Hypothalamus (tissue), 51 donors: Measurements from ENCODE around the gene TNS3.

Experiments used
- DNase-seq, 51 donors: peaks; one replicate each; lab custom pipeline; 2025; lab: John Stamatoyannopoulos, UW

Gene TNS3

DNA sequence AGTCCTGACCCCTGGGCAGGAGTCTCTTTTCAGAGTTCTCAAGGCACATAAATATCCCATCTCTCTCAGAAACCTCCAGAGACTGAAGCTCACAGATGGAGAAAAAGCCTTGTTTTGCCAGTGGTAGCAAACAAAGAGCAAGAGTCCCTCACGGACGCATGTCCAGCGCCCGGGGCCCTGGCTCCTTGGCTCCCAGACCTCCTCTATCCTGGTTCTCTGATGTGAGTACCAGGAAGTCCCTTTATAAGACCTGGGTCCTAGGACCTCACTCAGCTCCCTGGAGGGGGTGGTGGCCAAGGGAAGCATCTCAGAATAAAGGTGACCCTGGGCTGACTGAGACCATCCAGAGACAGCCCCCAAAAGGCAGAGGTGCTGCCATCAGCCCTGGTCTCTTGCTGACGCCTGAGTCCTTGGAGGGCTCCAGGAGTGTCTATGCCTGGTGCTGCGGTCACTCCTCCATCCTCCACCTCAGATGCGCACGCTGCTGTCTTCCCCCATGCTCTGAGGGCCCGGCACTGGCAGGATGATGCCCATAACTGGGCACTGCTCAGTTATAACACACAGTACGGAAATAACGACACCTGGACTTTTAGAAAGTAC lies 221.5 kb downstream of the TNS3 start:
- DNase-seq: no peak

DNA sequence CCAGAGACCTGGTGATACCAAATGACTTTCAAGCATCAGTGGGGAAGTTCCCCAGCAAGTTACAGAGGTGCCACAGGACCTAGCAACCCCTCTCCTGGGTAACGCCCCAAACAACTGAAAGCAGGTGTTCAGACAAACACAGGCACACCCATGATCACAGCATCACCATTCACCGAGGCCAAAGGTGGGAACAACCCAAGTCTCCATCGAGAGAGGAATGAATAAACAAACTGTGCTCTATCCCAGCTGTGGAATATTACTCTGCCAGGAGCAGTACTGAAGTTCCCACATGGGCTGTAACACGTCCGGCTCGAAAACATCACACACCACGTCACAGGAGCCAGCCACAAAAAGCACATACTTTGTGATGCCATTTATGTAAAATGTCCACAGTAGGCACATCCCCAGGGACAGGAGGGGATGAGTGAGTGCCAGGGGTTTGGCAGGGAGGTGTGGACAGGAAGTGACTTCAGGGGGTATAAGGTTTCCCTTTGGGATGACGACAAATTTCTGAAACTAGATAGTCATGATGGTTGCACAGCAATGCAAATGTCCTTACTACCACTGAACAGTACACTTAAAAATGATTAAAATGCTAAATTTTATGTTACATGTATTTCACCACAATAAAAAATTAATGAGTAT lies 222.8 kb downstream of the TNS3 start:
- no peak for DNase-seq

DNA sequence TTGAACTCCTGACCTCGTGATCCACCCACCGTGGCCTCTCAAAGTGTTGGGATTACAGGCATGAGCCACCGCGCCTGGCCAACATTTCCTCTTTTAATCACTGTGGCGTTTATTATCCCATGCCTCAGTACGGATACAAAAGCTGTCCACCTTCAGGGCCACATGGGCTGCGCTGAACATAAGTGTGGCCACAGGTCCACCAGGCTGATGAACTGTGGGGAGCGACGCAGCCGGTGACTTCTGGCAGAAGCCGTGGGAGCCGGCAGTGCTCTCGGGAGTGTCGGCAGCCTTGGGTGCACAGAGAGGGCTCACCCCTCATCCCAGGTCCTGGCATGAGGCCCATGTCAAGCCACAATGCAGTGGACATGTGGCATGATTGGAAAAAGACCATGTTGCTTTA lies 223.6 kb downstream of the TNS3 start:
- no peak for DNase-seq

DNA sequence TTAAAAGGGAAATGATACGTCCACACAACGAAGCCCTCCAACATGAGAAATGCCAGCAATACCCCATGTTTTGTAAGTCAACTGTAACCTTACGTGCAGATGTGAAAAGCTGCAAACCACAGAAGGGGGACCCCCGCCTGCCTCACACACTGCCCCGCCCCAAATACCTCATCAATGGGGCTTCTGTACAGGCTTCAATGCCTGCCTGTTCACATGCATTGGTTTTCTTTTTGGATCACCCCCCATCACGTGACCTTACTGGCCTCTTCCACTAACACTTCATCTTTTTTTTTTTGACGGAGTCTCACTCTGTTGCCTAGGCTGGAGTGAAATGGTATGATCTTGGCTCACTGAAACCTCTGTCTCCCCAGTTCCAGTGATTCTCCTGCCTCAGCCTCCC lies 224.0 kb downstream of the TNS3 start:
- no peak for DNase-seq

DNA sequence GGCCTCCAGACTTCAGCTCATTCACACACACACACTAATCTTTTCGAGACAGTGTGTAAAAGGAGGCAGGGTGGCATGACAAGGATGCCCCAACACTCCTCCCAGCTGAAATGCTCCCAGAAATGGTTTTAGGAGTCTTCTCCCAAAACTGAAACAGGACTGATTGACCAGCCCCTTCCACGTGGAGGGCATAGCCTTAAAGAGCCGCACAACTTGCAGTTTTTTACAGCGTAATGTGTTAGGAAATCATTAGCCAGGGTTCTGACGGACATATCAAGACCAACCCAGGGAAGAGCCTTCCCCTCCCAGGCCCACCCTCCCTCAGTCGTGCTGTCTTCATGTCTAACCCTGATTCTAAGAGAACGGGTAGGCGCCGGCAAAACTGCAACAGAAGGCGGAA lies 224.6 kb downstream of the TNS3 start:
- no peak for DNase-seq

DNA sequence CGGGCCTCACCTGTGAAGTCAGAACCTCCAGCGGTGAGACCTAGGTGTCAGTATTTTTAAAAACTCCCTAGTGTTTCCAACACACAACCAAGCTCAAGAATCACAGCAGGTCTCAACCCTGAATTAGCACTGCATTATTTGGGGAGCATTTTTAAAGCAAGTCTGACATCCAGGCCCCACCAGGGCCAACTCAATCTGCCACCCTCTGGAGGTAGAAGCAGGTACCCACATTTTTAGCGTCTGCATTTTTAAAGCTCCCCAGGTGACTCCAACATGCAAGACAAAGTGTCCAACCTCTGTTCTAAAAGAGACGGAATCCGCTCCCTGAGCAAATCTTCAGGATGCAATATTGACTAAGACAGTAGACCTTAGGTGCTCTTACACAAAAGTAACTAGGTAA lies 225.7 kb downstream of the TNS3 start:
- no peak for DNase-seq

DNA sequence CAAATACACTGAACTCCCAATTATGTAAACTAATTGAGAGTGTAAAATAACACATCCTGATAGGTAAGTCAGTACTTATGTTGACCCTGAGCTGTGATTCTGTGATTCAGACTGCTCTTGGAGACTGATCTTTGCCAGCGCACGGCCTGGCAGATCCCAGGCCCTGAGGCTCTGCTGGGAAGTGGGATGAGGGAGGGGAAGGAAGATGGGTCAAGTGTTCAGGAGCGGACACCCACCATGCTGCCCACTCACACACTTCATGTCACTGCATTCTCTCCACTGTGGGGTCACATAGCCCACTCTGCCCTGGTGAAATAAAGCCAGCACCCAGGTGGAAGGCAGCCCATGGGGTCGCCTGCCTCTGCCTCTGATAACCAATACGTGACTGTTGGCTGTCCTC lies 226.2 kb downstream of the TNS3 start:
- no peak for DNase-seq

DNA sequence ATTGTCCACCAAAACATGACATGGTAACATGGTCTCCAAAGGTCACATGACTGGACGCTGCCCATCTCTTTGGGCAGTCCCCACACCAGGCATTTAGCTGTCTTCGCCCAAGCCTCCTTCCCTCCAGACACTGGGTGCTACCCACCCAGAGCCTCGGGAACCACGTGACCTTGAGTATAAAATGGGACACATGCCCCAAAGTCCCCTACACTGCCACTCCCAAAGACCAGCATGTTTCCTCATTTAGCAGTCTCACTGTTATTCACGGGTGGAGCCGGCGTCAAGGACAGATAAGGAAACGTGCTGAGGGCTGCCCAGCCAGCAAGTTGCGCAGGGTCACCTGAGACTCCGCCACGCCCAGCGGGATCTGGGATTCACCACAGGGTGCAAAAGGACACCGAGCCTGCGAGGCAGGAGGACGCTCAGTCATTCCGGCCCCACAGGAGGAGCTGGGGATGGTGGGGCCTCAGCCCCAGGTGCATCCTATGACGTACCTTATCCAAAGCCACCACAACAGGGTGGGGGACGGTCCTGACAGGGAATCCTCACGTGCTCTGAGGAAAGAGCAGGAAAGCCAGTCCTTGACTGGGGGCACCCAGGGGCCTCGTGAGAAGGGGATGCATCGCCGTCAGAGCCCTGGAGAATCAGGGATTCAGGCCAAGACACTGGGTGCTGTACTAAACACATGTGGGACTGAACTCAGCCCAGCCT lies 226.9 kb downstream of the TNS3 start:
- DNase-seq: no peak

DNA sequence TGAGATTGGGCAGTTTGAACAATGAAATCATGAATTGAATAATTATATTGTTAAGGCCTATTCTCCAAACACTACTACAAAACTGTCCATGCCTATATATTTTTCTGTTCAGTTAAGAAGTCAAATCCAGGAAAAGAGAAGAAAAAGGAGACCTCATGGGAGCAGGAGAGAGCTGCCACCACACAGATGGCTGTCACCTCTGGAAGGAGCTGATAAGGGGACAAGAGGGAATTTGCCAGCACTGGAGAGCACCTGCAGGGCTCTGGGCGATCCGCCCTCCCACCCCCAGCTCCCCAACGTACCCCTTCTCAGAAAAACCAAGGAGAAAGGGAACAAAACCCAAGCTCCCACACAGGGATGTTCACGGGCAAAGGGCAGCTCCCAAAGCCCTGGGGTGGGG lies 227.8 kb downstream of the TNS3 start:
- DNase-seq: no peak

DNA sequence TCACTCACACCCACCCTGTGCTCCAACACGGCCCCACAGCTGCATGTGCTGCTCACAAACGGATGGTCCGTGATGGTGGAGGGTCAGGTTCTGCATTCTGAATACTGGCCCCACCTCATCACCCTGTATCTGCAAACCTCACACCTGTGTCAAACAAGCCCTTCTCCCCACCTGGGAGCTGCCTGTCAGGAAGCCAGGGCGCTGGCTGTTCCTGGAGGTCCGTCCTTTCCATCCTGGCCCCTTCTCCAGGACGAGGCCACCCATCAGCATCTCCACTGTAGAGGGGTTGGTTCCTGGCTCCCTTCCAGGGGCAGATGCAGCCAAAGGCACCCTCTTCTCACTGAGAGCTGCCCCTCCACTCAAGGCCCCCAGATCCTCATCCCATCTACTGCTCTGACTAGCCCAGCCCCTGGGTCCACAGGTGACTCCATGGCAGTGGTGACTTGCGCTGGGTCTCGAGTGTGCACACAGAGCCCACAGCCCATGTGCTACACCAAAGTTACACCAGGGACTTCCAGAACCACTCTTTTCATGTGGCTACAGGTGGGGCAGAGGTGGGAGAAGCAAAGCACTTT lies 229.4 kb downstream of the TNS3 start:
- DNase-seq: no peak

DNA sequence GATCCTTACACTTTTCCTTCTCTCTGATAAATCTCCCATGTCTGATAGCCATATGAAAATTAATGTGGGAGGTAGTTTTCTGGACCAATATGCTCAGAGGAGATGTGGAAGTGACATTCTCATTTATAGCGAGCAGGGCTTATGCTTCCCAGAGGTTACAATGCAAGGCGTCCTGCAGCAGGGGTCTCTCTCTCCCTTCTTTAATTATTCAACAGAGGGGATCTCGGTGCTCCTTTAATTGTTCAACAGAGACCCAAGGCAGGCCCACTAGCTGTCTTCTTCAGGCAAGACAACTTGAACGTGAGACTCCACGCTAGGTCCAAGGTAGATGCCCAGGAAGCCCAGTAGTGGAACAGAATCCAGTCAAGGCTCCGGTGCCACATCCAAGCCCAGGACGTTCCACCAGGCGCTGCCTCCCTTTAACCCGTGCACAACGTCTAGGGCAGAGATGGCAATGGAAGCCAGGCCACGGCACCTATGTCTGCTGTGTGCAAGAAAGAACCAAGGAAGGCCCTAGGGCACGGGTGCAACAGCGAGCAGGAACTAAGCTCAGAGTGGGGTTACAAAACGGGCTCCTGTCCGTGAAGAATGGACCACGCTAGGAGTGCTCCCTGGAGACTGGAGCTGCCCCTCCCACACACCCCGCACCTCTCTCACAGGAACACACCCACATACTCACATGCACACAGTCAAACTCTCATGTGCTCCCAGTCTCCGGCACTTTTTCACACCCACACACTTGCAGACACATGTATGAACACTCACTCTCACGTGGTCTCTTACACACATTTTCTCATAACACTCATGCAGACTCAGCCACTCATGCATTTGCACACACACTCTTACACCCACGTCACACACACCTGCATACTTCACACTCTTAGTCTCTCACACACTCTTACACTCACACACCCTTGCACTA lies 230.4 kb downstream of the TNS3 start:
- no peak for DNase-seq

DNA sequence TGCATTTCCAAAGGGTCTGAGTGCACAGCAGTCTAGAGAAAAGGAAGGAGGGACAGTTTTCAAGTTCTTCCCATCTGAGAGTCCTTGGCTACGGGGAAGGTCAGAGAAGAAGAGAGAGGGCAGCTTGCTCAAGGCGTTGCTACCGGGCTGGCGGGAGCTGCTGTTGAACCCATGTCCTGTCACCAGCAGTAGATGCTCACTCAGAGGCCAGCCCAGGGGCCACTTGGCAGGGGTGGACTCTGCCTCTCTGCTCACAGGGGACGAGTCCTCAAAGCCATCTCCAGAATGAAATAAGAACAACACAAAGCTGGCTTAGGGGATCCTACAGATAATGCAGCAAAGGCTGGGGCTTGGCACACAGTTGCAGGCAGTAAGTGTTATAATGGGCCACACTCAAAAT lies 231.5 kb downstream of the TNS3 start:
- DNase-seq: no peak

DNA sequence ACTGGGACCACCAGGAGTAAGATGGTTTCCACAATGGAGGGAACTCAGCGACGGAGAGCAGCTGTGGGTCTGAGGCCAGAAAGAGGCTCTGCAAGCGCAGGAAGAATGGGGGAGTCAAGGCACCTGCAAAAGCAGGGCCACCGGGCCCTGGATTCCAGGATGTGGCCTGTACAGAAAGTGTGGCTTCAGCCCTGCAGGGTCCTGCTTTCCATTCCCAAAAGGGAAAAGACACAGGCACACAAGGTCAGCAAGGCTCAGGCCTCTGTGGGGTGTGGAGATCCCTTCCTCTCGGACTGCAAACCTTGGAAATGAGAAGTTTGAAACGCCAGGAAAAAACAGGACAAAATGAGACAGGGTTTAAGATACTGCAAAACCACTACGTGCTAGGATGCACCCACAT lies 232.5 kb downstream of the TNS3 start:
- no peak for DNase-seq

DNA sequence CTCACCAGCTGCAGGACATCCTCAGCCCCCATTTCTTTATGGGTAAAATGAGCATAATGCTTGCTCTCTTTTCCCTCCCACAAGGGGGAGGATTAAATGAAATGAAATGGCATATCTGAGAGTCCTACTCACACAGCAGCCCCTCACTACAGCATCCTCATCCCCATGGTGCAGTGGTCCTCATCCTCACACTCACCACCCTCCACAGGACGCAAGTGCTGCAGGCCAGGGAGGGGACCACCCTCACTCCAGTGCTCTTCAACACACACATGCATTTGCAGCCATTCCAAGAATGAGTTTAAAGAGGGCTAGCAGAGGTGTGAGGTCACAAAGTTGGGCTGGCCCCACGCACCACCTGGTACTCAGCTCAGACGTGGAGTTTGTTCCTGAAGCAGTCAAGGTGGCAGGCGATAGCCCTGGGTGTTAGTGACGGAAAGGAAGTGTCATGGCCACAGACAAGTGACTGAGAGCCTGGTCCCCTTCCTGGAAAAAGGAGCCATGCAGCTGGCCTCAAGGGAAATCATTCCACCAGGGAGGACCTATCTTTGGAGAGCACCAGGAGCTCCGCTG lies 234.0 kb downstream of the TNS3 start:
- DNase-seq: no peak

DNA sequence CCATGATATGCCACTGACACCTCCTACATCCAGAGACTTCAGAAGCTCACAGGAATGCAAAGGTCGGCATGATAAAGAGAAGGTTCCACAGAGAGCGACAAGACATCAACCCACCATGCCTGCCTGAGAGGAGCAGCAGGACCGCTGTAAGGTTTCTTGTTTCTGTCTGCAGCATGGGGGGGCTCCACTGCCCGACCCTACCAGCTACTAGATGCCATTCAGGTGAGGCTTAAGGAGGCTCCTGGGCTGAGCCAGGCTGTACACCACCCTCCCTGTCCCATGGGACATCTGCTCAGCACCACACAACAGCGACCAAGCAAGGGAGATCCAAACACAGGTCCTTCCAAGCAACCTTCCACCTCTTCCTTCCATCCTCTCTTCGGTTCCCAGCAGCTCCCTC lies 234.6 kb downstream of the TNS3 start:
- no peak for DNase-seq

DNA sequence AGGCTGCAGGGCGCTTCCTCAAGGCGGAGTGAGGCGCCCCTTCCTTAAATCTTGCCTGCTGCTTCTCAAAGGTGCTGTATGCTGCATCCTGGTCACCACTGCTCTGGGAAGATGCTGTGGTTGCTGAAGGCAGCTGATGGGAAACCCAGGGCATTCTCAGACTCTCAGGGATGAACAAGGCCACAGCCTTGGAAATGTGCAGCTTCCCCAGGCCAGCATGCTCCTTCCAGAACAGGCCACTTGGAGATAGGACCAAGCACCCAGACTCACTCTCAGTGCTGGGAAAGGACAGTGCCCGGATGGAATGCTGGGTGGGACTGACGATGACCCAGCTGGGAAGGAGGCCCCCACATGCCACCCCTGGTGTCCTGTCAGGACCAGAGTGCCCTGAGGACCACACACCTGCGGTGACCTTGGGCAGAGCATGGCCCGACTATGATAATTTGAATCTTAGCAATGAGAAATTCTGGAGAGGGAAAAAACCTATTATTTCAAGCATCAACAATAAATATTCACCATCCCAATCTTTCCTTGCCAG lies 235.5 kb downstream of the TNS3 start:
- no peak for DNase-seq

DNA sequence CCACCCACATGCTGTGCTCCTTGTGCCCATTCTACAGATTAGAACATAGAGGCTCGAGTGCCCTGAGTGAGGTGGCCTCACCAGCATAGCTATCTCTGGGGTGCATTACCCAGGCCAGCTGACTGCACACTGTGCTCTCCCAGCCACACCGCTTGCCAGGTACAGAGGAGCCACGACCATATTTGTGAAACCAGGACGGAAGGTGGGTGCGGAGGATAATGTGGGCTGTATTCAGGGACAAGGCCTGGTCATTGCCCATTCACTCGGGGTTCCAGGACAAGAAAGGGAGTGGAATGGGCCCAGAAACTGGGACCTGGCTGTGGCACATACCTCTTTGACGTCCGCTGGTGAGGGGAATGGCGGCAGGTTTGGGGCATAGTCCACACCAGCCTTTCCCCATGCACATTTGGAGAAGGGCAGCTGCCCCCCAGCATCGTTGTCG lies 236.0 kb downstream of the TNS3 start:
- no peak for DNase-seq

DNA sequence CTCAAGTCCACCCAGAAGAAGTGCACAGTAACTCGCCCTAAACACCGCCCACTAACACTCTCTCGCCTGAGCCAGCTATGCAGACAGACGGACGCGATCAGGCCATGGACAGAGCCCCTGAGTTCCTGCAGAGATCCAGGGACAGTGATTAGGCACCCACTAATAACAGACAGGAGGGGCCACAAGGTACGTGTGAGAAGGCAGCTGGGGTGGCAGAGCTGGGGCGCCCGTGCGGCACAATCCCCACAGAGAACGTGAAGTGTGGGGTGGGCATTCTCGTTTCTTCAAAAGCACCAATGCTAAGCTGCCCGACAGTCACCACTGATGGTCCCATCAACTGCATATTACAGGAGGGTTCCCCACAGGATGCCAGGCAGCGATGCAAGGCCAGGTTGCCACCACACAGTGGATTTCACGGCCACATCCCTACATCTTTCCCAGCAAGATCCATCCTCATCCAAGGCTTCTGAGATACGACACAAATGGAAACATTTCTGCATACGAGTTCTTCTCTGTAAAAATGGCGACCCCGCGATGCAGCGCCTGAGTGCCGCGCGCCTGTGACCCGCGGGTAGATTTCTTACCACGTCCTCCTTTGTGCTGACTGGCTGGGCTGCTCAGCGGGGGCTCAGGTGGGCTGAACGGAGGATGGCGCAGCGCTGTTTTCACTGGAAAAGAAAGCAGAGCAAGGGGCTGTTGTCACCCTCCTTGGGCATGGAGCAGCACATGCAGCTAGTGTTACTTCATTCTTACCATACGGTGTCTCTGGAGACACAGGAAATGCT lies 237.5 kb downstream of the TNS3 start:
- DNase-seq: no peak

DNA sequence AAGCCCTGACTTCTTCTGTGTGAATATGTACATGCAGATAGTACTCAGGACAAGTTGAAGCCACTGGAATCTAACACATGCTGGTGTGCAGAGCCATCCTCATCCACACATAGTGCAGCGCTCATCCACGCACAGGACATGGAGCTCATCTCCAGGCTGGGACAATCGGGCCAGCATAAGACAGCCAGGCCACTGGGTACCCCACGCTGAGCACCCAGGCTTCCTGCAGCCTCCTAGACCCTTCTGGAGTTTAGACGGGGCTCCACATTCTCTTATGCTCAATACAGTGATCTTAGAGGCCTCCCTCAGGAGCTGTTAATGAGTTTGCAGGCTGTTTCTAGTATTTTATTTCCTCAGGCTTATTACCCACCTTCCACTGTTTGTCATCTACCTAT lies 238.9 kb downstream of the TNS3 start:
- no peak for DNase-seq
